H1 (cell line): ENCODE data around the gene ASXL2. TPM values are rescaled to one million over a fixed set of nuclear protein-coding genes. Genes with fewer than 3 reads are reported as not detected.

Source experiments
- CTCF ChIA-PET: fragments of 300-600 bp; sonication (Branson Sonifier 250); formaldehyde crosslinking; loops from one replicate; lab custom pipeline; 2021; ENCODE audit not compliant: partially characterized antibody; lab: Charles Lee
- POLR2A ChIA-PET: fragments of 300-600 bp; sonication (Branson Sonifier 250); formaldehyde crosslinking; loops from one replicate; lab custom pipeline; 2021; ENCODE audit warnings: inconsistent platforms; ENCODE audit not compliant: partially characterized antibody; lab: Charles Lee
- DNase-seq, 2 experiments: peaks; one replicate each; pipeline versions ENCODE4 v3.0.0 to v3.0.0-alpha.2; 2010 to 2022; ENCODE audit warnings: low spot score in 2 of 2, low read depth in 1 of 2, mixed read lengths in 1 of 2
- FAIRE-seq: peaks from 2 replicates; lab custom pipeline; 2011; peaks lifted over from hg19 to GRCh38; lab: Jason Lieb, UNC
- H2AFZ ChIP-seq: 2 replicates; pipeline ENCODE4 v1.8.1; 2012; ENCODE audit warnings: low read length, inconsistent platforms
- H2AK5ac ChIP-seq: 2 replicates; pipeline ENCODE4 v1.6.1; 2013; ENCODE audit warnings: low read depth, low read length
- H2BK120ac ChIP-seq: replicated peaks from 2 replicates; pipeline ENCODE3; 2013; ENCODE audit warnings: low read depth, low read length, inconsistent platforms
- H2BK12ac ChIP-seq: 2 replicates; pipeline ENCODE4 v1.6.1; 2013; ENCODE audit warnings: low read depth, low read length
- H2BK15ac ChIP-seq: 2 replicates; pipeline ENCODE4 v1.6.1; 2013; ENCODE audit warnings: low read length
- H2BK20ac ChIP-seq: 2 replicates; pipeline ENCODE4 v1.6.1; 2013; ENCODE audit warnings: low read length
- H2BK5ac ChIP-seq: 2 replicates; pipeline ENCODE4 v1.6.1; 2013; ENCODE audit warnings: low read depth, low read length
- H3K14ac ChIP-seq: 2 replicates; pipeline ENCODE4 v1.6.1; 2013; ENCODE audit warnings: inconsistent platforms; ENCODE audit not compliant: insufficient read length
- H3K18ac ChIP-seq: 2 replicates; pipeline ENCODE4 v1.6.1; 2013; ENCODE audit warnings: low read length; ENCODE audit errors: extremely low read depth
- H3K23ac ChIP-seq: 2 replicates; pipeline ENCODE4 v1.6.1; 2013; ENCODE audit warnings: inconsistent platforms; ENCODE audit not compliant: insufficient read length
- H3K23me2 ChIP-seq: 2 replicates; pipeline ENCODE4 v1.6.1; 2013; ENCODE audit warnings: low read depth, low read length
- H3K27ac ChIP-seq: 2 replicates; pipeline ENCODE4 v1.6.1; 2011; ENCODE audit warnings: low read depth, low read length, inconsistent platforms
- H3K27me3 ChIP-seq, 4 experiments: replicated peaks in 1 of 4; 1 replicate in 1 of 4; 2 replicates in 3 of 4; pipeline versions ENCODE4 v1.6.1 to v1.8.1; 2011 to 2013; ENCODE audit warnings: low read length in 3 of 4, mild to moderate bottlenecking in 3 of 4, inconsistent platforms in 2 of 4, mixed read lengths in 2 of 4, moderate library complexity in 1 of 4; ENCODE audit not compliant: control insufficient read depth in 3 of 4, insufficient read depth in 3 of 4; ENCODE audit errors: extremely low read depth in 1 of 4
- H3K36me3 ChIP-seq, 4 experiments: 2 replicates each; pipeline versions ENCODE4 v1.6.1 to v1.8.1; 2011 to 2013; ENCODE audit warnings: mild to moderate bottlenecking in 4 of 4, low read length in 3 of 4, moderate library complexity in 2 of 4, control low read depth in 1 of 4, inconsistent platforms in 1 of 4; ENCODE audit not compliant: insufficient read depth in 4 of 4, control insufficient read depth in 2 of 4
- H3K4ac ChIP-seq: replicated peaks from 2 replicates; pipeline ENCODE3; 2013; ENCODE audit warnings: low read length, low read depth, mixed read lengths, inconsistent platforms; ENCODE audit not compliant: insufficient read length
- H3K4me1 ChIP-seq, 4 experiments: replicated peaks in 1 of 4; 1 replicate in 1 of 4; 2 replicates in 3 of 4; pipeline versions ENCODE4 v1.6.1 to v1.8.1; 2011 to 2013; ENCODE audit warnings: low read length in 3 of 4, inconsistent platforms in 2 of 4, mixed read lengths in 1 of 4; ENCODE audit not compliant: insufficient read depth in 4 of 4, control insufficient read depth in 3 of 4
- H3K4me2 ChIP-seq, 2 experiments: 2 replicates each; pipeline versions ENCODE4 v1.6.1 to v1.8.1; 2011 to 2013; ENCODE audit warnings: low read depth in 2 of 2, low read length in 2 of 2, control low read depth in 1 of 2, inconsistent platforms in 1 of 2, mild to moderate bottlenecking in 1 of 2; ENCODE audit not compliant: insufficient read depth in 1 of 2
- H3K4me3 ChIP-seq, 4 experiments: fragments of 200-600, 300-600 bp in 1 of 4; sonication (generic), shearing (Covaris generic), sonication (Bioruptor Twin) in 1 of 4; 2 replicates each; pipeline versions ENCODE4 v1.5.1 to v1.8.1; 2011 to 2016; ENCODE audit warnings: low read length in 4 of 4, low read depth in 3 of 4, control low read depth in 2 of 4, inconsistent platforms in 2 of 4, mild to moderate bottlenecking in 2 of 4, mixed read lengths in 1 of 4, moderate library complexity in 1 of 4; ENCODE audit not compliant: insufficient read depth in 2 of 4; ENCODE audit errors: extremely low read depth in 1 of 4
- H3K56ac ChIP-seq: replicated peaks from 2 replicates; pipeline ENCODE3; 2013; ENCODE audit warnings: low read depth, mild to moderate bottlenecking, mixed read lengths, low read length, inconsistent platforms; ENCODE audit not compliant: insufficient read length
- H3K79me1 ChIP-seq: 2 replicates; pipeline ENCODE4 v1.6.1; 2013; ENCODE audit warnings: low read depth, low read length, control low read depth
- H3K79me2 ChIP-seq, 2 experiments: 2 replicates each; pipeline versions ENCODE4 v1.6.1 to v1.8.1; 2012 to 2013; ENCODE audit warnings: low read length in 2 of 2, mild to moderate bottlenecking in 2 of 2, inconsistent platforms in 1 of 2; ENCODE audit not compliant: insufficient read depth in 2 of 2, control insufficient read depth in 1 of 2
- H3K9ac ChIP-seq, 4 experiments: replicated peaks in 1 of 4; 1 replicate in 1 of 4; 2 replicates in 3 of 4; pipeline versions ENCODE4 v1.6.1 to v1.8.1; 2011 to 2013; ENCODE audit warnings: low read depth in 3 of 4, low read length in 3 of 4, control low read depth in 2 of 4, mild to moderate bottlenecking in 2 of 4, moderate library complexity in 2 of 4, inconsistent platforms in 1 of 4; ENCODE audit errors: extremely low read depth in 1 of 4
- H3K9me3 ChIP-seq, 2 experiments: 2 replicates each; pipeline versions ENCODE4 v1.6.1 to v1.8.1; 2012 to 2013; ENCODE audit warnings: mild to moderate bottlenecking in 2 of 2, moderate library complexity in 2 of 2, control low read depth in 1 of 2, inconsistent platforms in 1 of 2, low read depth in 1 of 2, low read length in 1 of 2, mixed read lengths in 1 of 2; ENCODE audit not compliant: insufficient read depth in 2 of 2
- H4K20me1 ChIP-seq, 2 experiments: replicated peaks in 1 of 2; 2 replicates each; pipeline versions ENCODE3 to v1.8.1; 2011 to 2013; ENCODE audit warnings: inconsistent platforms in 2 of 2, low read length in 2 of 2, mild to moderate bottlenecking in 1 of 2; ENCODE audit not compliant: insufficient read depth in 2 of 2, control insufficient read depth in 1 of 2
- H4K5ac ChIP-seq: 2 replicates; pipeline ENCODE4 v1.6.1; 2013; ENCODE audit warnings: low read length, low read depth, mixed read lengths, inconsistent platforms; ENCODE audit not compliant: insufficient read length
- H4K8ac ChIP-seq: 2 replicates; pipeline ENCODE4 v1.8.0; 2013; ENCODE audit warnings: mild to moderate bottlenecking, moderate library complexity, low read length, inconsistent platforms; ENCODE audit not compliant: insufficient read depth; ENCODE audit errors: extremely low read depth
- H4K91ac ChIP-seq: replicated peaks from 2 replicates; pipeline ENCODE3; 2013; ENCODE audit warnings: low read length, mixed read lengths, inconsistent platforms; ENCODE audit not compliant: insufficient read length
- GABPA ChIP-seq: IDR thresholded peaks from 2 replicates; pipeline ENCODE4 v1.6.1; 2011; ENCODE audit warnings: mild to moderate bottlenecking, low read length, moderate library complexity, borderline replicate concordance; ENCODE audit not compliant: insufficient read depth
- SIN3A ChIP-seq, 2 experiments: IDR thresholded peaks in 1 of 2; conservative IDR thresholded peaks in 1 of 2; 2 replicates each; pipeline ENCODE4 v1.6.1; 2011 to 2012; ENCODE audit warnings: low read length in 2 of 2, improper control_type of control experiment in 1 of 2, low read depth in 1 of 2, mild to moderate bottlenecking in 1 of 2
- SP2 ChIP-seq: IDR thresholded peaks from 2 replicates; pipeline ENCODE4 v1.6.1; 2012; ENCODE audit warnings: mild to moderate bottlenecking, low read length, inconsistent platforms
- YY1 ChIP-seq: IDR thresholded peaks from 2 replicates; pipeline ENCODE4 v1.6.1; 2011; ENCODE audit warnings: low read depth, mild to moderate bottlenecking, low read length
- WGBS, 2 experiments: shearing (Covaris generic) in 1 of 2; methylation state at CpG; one replicate each; pipeline versions ENCODE4 v1.1.6 to v1.1.7; 2013 to 2015; ENCODE audit warnings: low lambda C conversion rate in 2 of 2, mixed read lengths in 2 of 2, inconsistent platforms in 1 of 2, low coverage in 1 of 2, missing lambda C conversion rate in 1 of 2; ENCODE audit not compliant: insufficient replicate concordance in 2 of 2, insufficient coverage in 1 of 2, insufficient read length in 1 of 2; ENCODE audit errors: extremely low coverage in 1 of 2, missing lambda C conversion rate in 1 of 2; 5-methylcytosine and 5-hydroxymethylcytosine counted together
- polyA plus RNA-seq, 7 experiments: library from polyadenylated mRNA; depleted of rRNA in 3 of 7; stranded (reverse) in 5 of 7; unstranded in 2 of 7; fragments of >200 nt in 5 of 7; fragments of 200-250 nt in 2 of 7; gene quantifications; 1 replicate in 5 of 7; 2 replicates in 1 of 7; 4 replicates in 1 of 7; pipeline versions ENCODE4 v1.2.1 to v1.2.3, GENCODE V29; 2011 to 2013; ENCODE audit warnings: missing spikeins in 2 of 7, mixed read lengths in 2 of 7
- total RNA-seq: library from RNA; stranded (reverse); fragmentation: NEBNext Ultra II Directional; extraction: Animal tissue kit (Norgen Biotek cat#: 25700); gene quantifications from 2 replicates; pipeline ENCODE4 v1.2.1, GENCODE V29; 2021
- TF ChIP-seq, protein P1 (sequence below): IDR thresholded peaks from 2 replicates; pipeline ENCODE4 v1.6.1; 2012; ENCODE audit warnings: inconsistent platforms
- TF ChIP-seq, protein P2 (sequence below): IDR thresholded peaks from 2 replicates; pipeline ENCODE4 v1.6.1; 2012; ENCODE audit warnings: low read length, inconsistent platforms

ASXL2 gene
- total and polyA plus RNA-seq, 2 of the 8 experiments (the other 6 are each of a cell fraction or from before 2014, with no cell fraction given): 7.2 to 41.3 TPM

DNA sequence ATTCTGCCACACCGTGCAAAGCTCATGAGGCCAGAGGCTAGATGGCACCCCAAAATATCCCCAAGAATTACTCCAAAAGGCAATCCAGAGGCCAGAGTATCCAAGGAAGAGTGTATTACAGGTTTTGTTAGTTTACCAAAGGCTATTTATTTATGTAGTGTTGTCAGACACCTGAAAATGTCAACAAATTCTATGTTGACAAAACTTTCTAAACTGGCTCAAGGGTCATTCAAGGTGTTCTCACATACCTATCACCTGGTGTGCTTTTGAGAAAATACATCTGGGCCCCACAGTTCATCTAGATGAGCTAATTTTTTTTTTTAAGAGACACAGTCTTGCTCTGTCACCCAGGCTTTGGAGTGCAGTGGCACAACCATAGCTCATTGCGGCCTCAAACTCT lies 192.5 kb downstream of the ASXL2 start:
- Histone ChIP-seq H2BK120ac (no peak overlapping the region), H3K27me3 (no peaks in the 10 kb centered on the region), H3K79me2 (no peaks in the 10 kb centered on the region), H2BK15ac (no peak overlapping the region), H4K20me1 (no peaks in the 10 kb centered on the region), H3K4me2 (no peak overlapping the region), H2AK5ac (no peak overlapping the region), H3K79me1 (no peaks in the 10 kb centered on the region), H3K23me2 (no peaks in the 10 kb centered on the region), H3K9me3 (no peaks in the 10 kb centered on the region), H3K23ac (no peak overlapping the region), H3K14ac (no peak overlapping the region), H3K56ac (no peak overlapping the region), H3K4me1 (no peaks in the 10 kb centered on the region; a peak in 1 of 7 replicates), H3K9ac (no peak overlapping the region), H4K91ac (no peak overlapping the region), H2BK20ac (no peak overlapping the region), H3K36me3 (no peaks in the 10 kb centered on the region), H2BK5ac (no peak overlapping the region), H4K8ac (no peak overlapping the region), H3K4ac (no peak overlapping the region), H3K18ac (no peak overlapping the region), H4K5ac (no peak overlapping the region), H3K27ac (no peak overlapping the region), H2AFZ (no peak overlapping the region), H3K4me3 (no peak overlapping the region), H2BK12ac (no peak overlapping the region)
- whole genome bisulfite sequencing, 2 experiments: 94% methylated on average over 2 of the region's 2 CpGs; no CpG with 5 or more reads in 1 of the 2 experiments
- TF ChIP-seq SP2: no peak
- no peak for TF ChIP-seq SIN3A (conservative IDR thresholded peaks at IDR 0.05 in 1 of 2, IDR thresholded peaks at IDR 0.05 in 1 of 2; ENCODE audit: low read depth in 1 of 2, low read length in 2 of 2)
- TF ChIP-seq, protein P1, sequence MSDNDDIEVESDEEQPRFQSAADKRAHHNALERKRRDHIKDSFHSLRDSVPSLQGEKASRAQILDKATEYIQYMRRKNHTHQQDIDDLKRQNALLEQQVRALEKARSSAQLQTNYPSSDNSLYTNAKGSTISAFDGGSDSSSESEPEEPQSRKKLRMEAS: no peak
- TF ChIP-seq YY1: no peak
- TF ChIP-seq, protein P2, sequence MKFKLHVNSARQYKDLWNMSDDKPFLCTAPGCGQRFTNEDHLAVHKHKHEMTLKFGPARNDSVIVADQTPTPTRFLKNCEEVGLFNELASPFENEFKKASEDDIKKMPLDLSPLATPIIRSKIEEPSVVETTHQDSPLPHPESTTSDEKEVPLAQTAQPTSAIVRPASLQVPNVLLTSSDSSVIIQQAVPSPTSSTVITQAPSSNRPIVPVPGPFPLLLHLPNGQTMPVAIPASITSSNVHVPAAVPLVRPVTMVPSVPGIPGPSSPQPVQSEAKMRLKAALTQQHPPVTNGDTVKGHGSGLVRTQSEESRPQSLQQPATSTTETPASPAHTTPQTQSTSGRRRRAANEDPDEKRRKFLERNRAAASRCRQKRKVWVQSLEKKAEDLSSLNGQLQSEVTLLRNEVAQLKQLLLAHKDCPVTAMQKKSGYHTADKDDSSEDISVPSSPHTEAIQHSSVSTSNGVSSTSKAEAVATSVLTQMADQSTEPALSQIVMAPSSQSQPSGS: no peak
- no peak for TF ChIP-seq GABPA
- ChIA-PET CTCF (interaction anchor here (1.3 to 8.4 kb wide), 3 partner anchors 14 to 70 kb away, joined by 3 to 110 read pairs (median 12); no protein-coding TSS in a partner anchor), POLR2A (interaction anchor here (1.0 to 2.6 kb wide), 2 partner anchors 13 to 29 kb away, joined by 3 to 11 read pairs; partner anchors contain the start of gene DTNB)
- DNase-seq (no peak), FAIRE-seq (no peak)
